Fibroblast of lung (primary cell): ENCODE results near the gene HSPA2. TPM values are rescaled to one million over a fixed set of nuclear protein-coding genes. Genes with fewer than 3 reads are reported as not detected.

Source experiments
- DNase-seq, 2 donors: peaks; one replicate each; pipeline versions ENCODE4 v3.0.0 to v3.0.0-alpha.2; 2010; ENCODE audit warnings: low read depth in 2 of 2
- H2AFZ ChIP-seq: 2 replicates; pipeline ENCODE4 v1.5.1; 2012; ENCODE audit warnings: low read length, control low read depth, inconsistent platforms
- H3K27ac ChIP-seq: 2 replicates; pipeline ENCODE4 v1.5.1; 2011; ENCODE audit warnings: low read length, control low read depth; ENCODE audit not compliant: insufficient read depth
- H3K27me3 ChIP-seq: 2 replicates; pipeline ENCODE4 v1.5.1; 2011; ENCODE audit warnings: mild to moderate bottlenecking, low read length; ENCODE audit not compliant: control insufficient read depth, insufficient read depth
- H3K36me3 ChIP-seq: 2 replicates; pipeline ENCODE4 v1.5.1; 2011; ENCODE audit warnings: low read length; ENCODE audit not compliant: control insufficient read depth, insufficient read depth
- H3K4me1 ChIP-seq: 2 replicates; pipeline ENCODE4 v1.5.1; 2011; ENCODE audit warnings: low read length; ENCODE audit not compliant: control insufficient read depth, insufficient read depth; ENCODE audit errors: extremely low read depth
- H3K4me2 ChIP-seq: 2 replicates; pipeline ENCODE4 v1.5.1; 2011; ENCODE audit warnings: low read length, control low read depth; ENCODE audit not compliant: insufficient read depth; ENCODE audit errors: extremely low read depth
- H3K4me3 ChIP-seq, 4 experiments: fragments of 200-600 bp in 1 of 4; sonication (generic) in 1 of 4; replicated peaks in 1 of 4; 2 replicates each; pipeline ENCODE4 v1.5.1; 2011 to 2016; ENCODE audit warnings: low read length in 4 of 4, low read depth in 3 of 4, mild to moderate bottlenecking in 3 of 4, control low read depth in 2 of 4, inconsistent platforms in 1 of 4, mixed read lengths in 1 of 4; ENCODE audit not compliant: insufficient read depth in 1 of 4; ENCODE audit errors: control extremely low read depth in 1 of 4
- H3K79me2 ChIP-seq: 2 replicates; pipeline ENCODE4 v1.5.1; 2012; ENCODE audit warnings: mild to moderate bottlenecking, low read length, inconsistent platforms; ENCODE audit not compliant: control insufficient read depth, insufficient read depth
- H3K9ac ChIP-seq: 2 replicates; pipeline ENCODE4 v1.5.1; 2011; ENCODE audit warnings: mild to moderate bottlenecking, low read length, control low read depth; ENCODE audit not compliant: insufficient read depth
- H3K9me3 ChIP-seq: 2 replicates; pipeline ENCODE4 v1.5.1; 2012; ENCODE audit warnings: low read depth, low read length; ENCODE audit not compliant: control insufficient read depth, insufficient read depth
- H4K20me1 ChIP-seq: 2 replicates; pipeline ENCODE4 v1.5.1; 2011; ENCODE audit warnings: low read length; ENCODE audit not compliant: control insufficient read depth, insufficient read depth; ENCODE audit errors: extremely low read depth
- EZH2 ChIP-seq: IDR thresholded peaks from 2 replicates; pipeline ENCODE4 v1.5.1; 2012; ENCODE audit warnings: low read length, control low read depth, mild to moderate bottlenecking; ENCODE audit errors: missing control alignments
- polyA plus RNA-seq, 2 donors: library from polyadenylated mRNA; depleted of rRNA in 1 of 2; stranded (reverse) in 1 of 2; unstranded in 1 of 2; fragments of >200 nt; gene quantifications; 2 replicates each; pipeline ENCODE4 v1.2.1, GENCODE V29; 2011 to 2012; ENCODE audit warnings: missing spikeins in 1 of 2
- total RNA-seq: library from RNA; depleted of rRNA; stranded (reverse); fragments of >200 nt; gene quantifications from 2 replicates; pipeline ENCODE4 v1.2.1, GENCODE V29; 2014
- TF ChIP-seq, protein P1 (sequence below), 2 donors: IDR thresholded peaks in 1 of 2; conservative IDR thresholded peaks in 1 of 2; 1 replicate in 1 of 2; 2 replicates in 1 of 2; pipeline ENCODE4 v1.5.1; 2011 to 2012; ENCODE audit warnings: low read length in 2 of 2, control low read depth in 1 of 2, inconsistent platforms in 1 of 2, low read depth in 1 of 2, mild to moderate bottlenecking in 1 of 2

The HSPA2 gene
- total and polyA plus RNA-seq, 2 donors (not counting 1 experiment from before 2014, with no cell fraction given) = 9.9 to 50.0 TPM

DNA sequence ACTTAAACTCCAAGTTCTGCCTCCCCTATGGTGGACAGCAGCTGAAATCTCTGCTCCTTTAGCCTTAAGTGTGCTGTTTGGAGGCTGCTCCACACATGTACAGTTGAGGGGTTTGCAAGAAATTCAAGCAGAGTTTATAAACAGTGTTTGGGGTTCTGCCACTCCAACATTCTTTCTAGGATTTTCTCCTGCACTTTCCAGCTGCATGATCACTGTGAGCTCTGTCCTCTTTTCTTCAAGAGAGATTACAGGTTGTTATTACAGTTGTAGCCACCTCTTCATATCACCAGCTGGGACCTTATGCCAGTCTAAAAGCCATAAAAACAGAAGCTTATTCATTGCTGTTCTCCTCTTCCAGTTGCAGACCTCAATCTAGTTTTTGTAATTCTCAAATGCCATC is 45.3 kb upstream of the HSPA2 start:
- TF ChIP-seq, protein P1, sequence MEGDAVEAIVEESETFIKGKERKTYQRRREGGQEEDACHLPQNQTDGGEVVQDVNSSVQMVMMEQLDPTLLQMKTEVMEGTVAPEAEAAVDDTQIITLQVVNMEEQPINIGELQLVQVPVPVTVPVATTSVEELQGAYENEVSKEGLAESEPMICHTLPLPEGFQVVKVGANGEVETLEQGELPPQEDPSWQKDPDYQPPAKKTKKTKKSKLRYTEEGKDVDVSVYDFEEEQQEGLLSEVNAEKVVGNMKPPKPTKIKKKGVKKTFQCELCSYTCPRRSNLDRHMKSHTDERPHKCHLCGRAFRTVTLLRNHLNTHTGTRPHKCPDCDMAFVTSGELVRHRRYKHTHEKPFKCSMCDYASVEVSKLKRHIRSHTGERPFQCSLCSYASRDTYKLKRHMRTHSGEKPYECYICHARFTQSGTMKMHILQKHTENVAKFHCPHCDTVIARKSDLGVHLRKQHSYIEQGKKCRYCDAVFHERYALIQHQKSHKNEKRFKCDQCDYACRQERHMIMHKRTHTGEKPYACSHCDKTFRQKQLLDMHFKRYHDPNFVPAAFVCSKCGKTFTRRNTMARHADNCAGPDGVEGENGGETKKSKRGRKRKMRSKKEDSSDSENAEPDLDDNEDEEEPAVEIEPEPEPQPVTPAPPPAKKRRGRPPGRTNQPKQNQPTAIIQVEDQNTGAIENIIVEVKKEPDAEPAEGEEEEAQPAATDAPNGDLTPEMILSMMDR (conservative IDR thresholded peaks at IDR 0.05 in 1 of 2, IDR thresholded peaks at IDR 0.05 in 1 of 2; ENCODE audit: low read depth in 1 of 2, low read length in 2 of 2) = no peak
- TF ChIP-seq EZH2 = no peak
- H3K9ac ChIP-seq = no peak overlapping the region
- no peak overlapping the region for H3K4me2 ChIP-seq
- H2AFZ ChIP-seq = no peak overlapping the region
- DNase-seq = no peak
- H3K4me3 ChIP-seq = no peak overlapping the region
- H3K9me3 ChIP-seq = no peaks in the 10 kb centered on the region
- H3K27me3 ChIP-seq = no peaks in the 10 kb centered on the region
- no peaks in the 10 kb centered on the region for H3K36me3 ChIP-seq
- H4K20me1 ChIP-seq = no peaks in the 10 kb centered on the region
- no peaks in the 10 kb centered on the region for H3K4me1 ChIP-seq
- no peak overlapping the region for H3K27ac ChIP-seq
- H3K79me2 ChIP-seq = no peaks in the 10 kb centered on the region

DNA sequence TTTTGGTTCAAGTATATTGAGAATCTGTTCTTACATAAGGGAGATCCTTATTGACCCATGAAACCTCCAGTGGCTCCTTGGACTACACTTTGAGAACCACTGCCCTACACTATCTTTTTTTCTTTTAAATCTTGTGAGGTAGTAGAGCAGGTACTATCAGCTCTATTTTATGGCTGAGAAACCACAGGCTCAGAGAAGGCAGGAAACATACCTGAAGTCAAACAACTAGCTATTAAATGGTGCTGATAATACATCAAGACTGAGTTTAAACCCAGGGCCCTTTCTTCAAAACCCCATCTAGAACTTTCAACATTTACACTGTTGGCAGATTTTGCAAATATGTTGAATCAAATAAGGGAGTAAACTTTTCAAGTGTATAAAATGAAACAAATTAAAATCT is 43.8 kb upstream of the HSPA2 start:
- Histone ChIP-seq H4K20me1 (no peaks in the 10 kb centered on the region), H3K27me3 (no peaks in the 10 kb centered on the region), H3K79me2 (peaks cover 5% of the 10 kb centered on the region), H3K4me2 (no peak overlapping the region), H3K36me3 (no peaks in the 10 kb centered on the region), H3K9me3 (no peaks in the 10 kb centered on the region), H3K27ac (no peak overlapping the region), H3K4me3 (no peak overlapping the region), H3K4me1 (peaks cover 2% of the 10 kb centered on the region), H3K9ac (no peak overlapping the region), H2AFZ (no peak overlapping the region)
- no peak for DNase-seq
- TF ChIP-seq, protein P1 (conservative IDR thresholded peaks at IDR 0.05 in 1 of 2, IDR thresholded peaks at IDR 0.05 in 1 of 2; ENCODE audit: low read depth in 1 of 2, low read length in 2 of 2) = no peak
- TF ChIP-seq EZH2 = no peak

DNA sequence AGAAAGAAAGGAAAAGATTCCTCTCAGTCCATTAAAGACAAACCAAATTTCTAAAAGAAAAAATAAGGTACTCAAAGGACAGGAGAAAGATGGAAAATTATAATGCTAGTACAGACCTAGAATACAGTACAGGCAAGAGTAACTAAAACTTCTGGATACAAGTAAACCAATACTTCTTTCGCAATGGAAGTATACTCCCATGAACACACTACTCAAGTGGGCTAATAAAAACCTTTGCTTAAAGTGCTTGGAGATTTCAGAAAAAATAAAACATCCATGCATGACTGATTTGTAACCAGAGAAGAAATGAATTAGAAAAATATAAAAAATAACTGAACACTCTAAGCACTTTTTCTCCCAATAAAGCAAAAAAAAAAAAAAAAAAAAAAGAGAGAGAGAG is 40.5 kb upstream of the HSPA2 start:
- DNase-seq = peak in 1 of 2 donors; percentile 35
- H3K4me1 ChIP-seq = peaks cover 6% of the 10 kb centered on the region
- H3K9ac ChIP-seq = no peak overlapping the region
- H3K4me3 ChIP-seq = no peak overlapping the region
- H3K27me3 ChIP-seq = no peaks in the 10 kb centered on the region
- TF ChIP-seq, protein P1 (conservative IDR thresholded peaks at IDR 0.05 in 1 of 2, IDR thresholded peaks at IDR 0.05 in 1 of 2; ENCODE audit: low read depth in 1 of 2, low read length in 2 of 2) = no peak
- TF ChIP-seq EZH2 = no peak
- H3K79me2 ChIP-seq = peaks cover 19% of the 10 kb centered on the region
- H3K4me2 ChIP-seq = no peak overlapping the region
- H4K20me1 ChIP-seq = no peaks in the 10 kb centered on the region
- no peak overlapping the region for H2AFZ ChIP-seq
- no peak overlapping the region for H3K27ac ChIP-seq
- no peaks in the 10 kb centered on the region for H3K9me3 ChIP-seq
- no peaks in the 10 kb centered on the region for H3K36me3 ChIP-seq
